H1 (cell line): ENCODE results near the gene TBC1D20. TPM values are rescaled to one million over a fixed set of nuclear protein-coding genes. Genes with fewer than 3 reads are reported as not detected.

Experiments
- BCL11A ChIP-seq, 2 experiments: IDR thresholded peaks; one replicate each; pipeline ENCODE4 v1.6.1; 2011; ENCODE audit warnings: low read depth in 2 of 2, low read length in 2 of 2, mild to moderate bottlenecking in 2 of 2
- CTCF ChIP-seq, 3 experiments: IDR thresholded peaks; 1 replicate in 2 of 3; 2 replicates in 1 of 3; pipeline versions ENCODE4 v1.5.1 to v1.6.1; 2011; ENCODE audit warnings: low read length in 3 of 3, mild to moderate bottlenecking in 3 of 3, inconsistent platforms in 2 of 3, low read depth in 1 of 3, moderate library complexity in 1 of 3; ENCODE audit not compliant: insufficient read depth in 1 of 3; ENCODE audit errors: control extremely low read depth in 1 of 3
- KDM4A ChIP-seq: IDR thresholded peaks from one replicate; pipeline ENCODE4 v1.7.1; 2012; ENCODE audit warnings: low read depth, mild to moderate bottlenecking, moderate library complexity, low read length, inconsistent platforms; ENCODE audit not compliant: severe bottlenecking
- MAX ChIP-seq: IDR thresholded peaks from 2 replicates; pipeline ENCODE4 v1.6.1; 2012; ENCODE audit warnings: inconsistent platforms
- POLR2A ChIP-seq, 2 experiments: IDR thresholded peaks; 1 replicate in 1 of 2; 2 replicates in 1 of 2; pipeline ENCODE4 v1.6.1; 2011; ENCODE audit warnings: low read depth in 2 of 2, low read length in 2 of 2, mild to moderate bottlenecking in 2 of 2; ENCODE audit errors: control extremely low read depth in 1 of 2
- RAD21 ChIP-seq, 2 experiments: IDR thresholded peaks in 1 of 2; conservative IDR thresholded peaks in 1 of 2; 2 replicates each; pipeline ENCODE4 v1.6.1; 2011; ENCODE audit warnings: low read depth in 2 of 2, low read length in 2 of 2, improper control_type of control experiment in 1 of 2, inconsistent platforms in 1 of 2, mild to moderate bottlenecking in 1 of 2, moderate library complexity in 1 of 2
- TAF1 ChIP-seq: IDR thresholded peaks from 2 replicates; pipeline ENCODE4 v1.6.1; 2011; ENCODE audit warnings: mild to moderate bottlenecking, low read depth, low read length
- polyA plus RNA-seq, 7 experiments: library from polyadenylated mRNA; depleted of rRNA in 3 of 7; stranded (reverse) in 5 of 7; unstranded in 2 of 7; fragments of >200 nt in 5 of 7; fragments of 200-250 nt in 2 of 7; gene quantifications; 1 replicate in 5 of 7; 2 replicates in 1 of 7; 4 replicates in 1 of 7; pipeline versions ENCODE4 v1.2.1 to v1.2.3, GENCODE V29; 2011 to 2013; ENCODE audit warnings: missing spikeins in 2 of 7, mixed read lengths in 2 of 7
- total RNA-seq: library from RNA; stranded (reverse); fragmentation: NEBNext Ultra II Directional; extraction: Animal tissue kit (Norgen Biotek cat#: 25700); gene quantifications from 2 replicates; pipeline ENCODE4 v1.2.1, GENCODE V29; 2021

Gene TBC1D20
- total and polyA plus RNA-seq, 2 of the 8 experiments (the other 6 are each of a cell fraction or from before 2014, with no cell fraction given), result 14.5 to 17.1 TPM

GRCh38 chr20:478010-478948 is 15.9 kb upstream of the TBC1D20 start (continued):
- TF ChIP-seq RAD21 (IDR thresholded peaks at IDR 0.05 in 1 of 2, conservative IDR thresholded peaks at IDR 0.05 in 1 of 2; ENCODE audit: low read depth in 2 of 2, low read length in 2 of 2), result no peak
- TF ChIP-seq MAX, result no peak
- TF ChIP-seq BCL11A (IDR thresholded peaks at IDR 0.05; ENCODE audit: low read depth in 2 of 2, low read length in 2 of 2), result no peak
- no peak for TF ChIP-seq POLR2A (IDR thresholded peaks at IDR 0.05; ENCODE audit: control extremely low read depth in 1 of 2, low read depth in 2 of 2, low read length in 2 of 2)
- no peak for TF ChIP-seq CTCF (IDR thresholded peaks at IDR 0.05; ENCODE audit: control extremely low read depth in 1 of 3, insufficient read depth in 1 of 3, low read depth in 1 of 3, low read length in 3 of 3)
- no peak for TF ChIP-seq TAF1
- TF ChIP-seq KDM4A, result no peak
